Measurements from ENCODE around the gene TEC. TPM values are rescaled to one million over a fixed set of nuclear protein-coding genes. Genes with fewer than 3 reads are reported as not detected.

TEC gene
- total and polyA plus RNA-seq, 2 of the 8 experiments (the other 6 are each of a cell fraction or from before 2014, with no cell fraction given): 0.73 to 1.8 TPM

- Histone ChIP-seq H3K36me3 (ENCODE audit: control insufficient read depth in 2 of 4, insufficient read depth in 4 of 4, low read length in 3 of 4) (no peaks in the 10 kb centered on the region), H3K27me3 (replicated peaks in 1 of 4; ENCODE audit: control insufficient read depth in 3 of 4, extremely low read depth in 1 of 4, insufficient read depth in 3 of 4, low read length in 3 of 4) (no peaks in the 10 kb centered on the region), H2BK20ac (ENCODE audit: low read length) (no peak overlapping the region), H4K8ac (ENCODE audit: extremely low read depth, insufficient read depth, low read length) (no peak overlapping the region), H2AFZ (ENCODE audit: low read length) (no peak overlapping the region), H4K91ac (replicated peaks; ENCODE audit: insufficient read length, low read length) (no peak overlapping the region), H3K9me3 (ENCODE audit: insufficient read depth in 2 of 2, low read depth in 1 of 2, low read length in 1 of 2) (no peaks in the 10 kb centered on the region), H3K9ac (replicated peaks in 1 of 4; ENCODE audit: extremely low read depth in 1 of 4, low read depth in 3 of 4, low read length in 3 of 4) (no peak overlapping the region), H2BK5ac (ENCODE audit: low read depth, low read length) (no peak overlapping the region), H4K20me1 (replicated peaks in 1 of 2; ENCODE audit: control insufficient read depth in 1 of 2, insufficient read depth in 2 of 2, low read length in 2 of 2) (no peaks in the 10 kb centered on the region), H3K4me3 (ENCODE audit: extremely low read depth in 1 of 4, insufficient read depth in 2 of 4, low read depth in 3 of 4, low read length in 4 of 4) (no peak overlapping the region), H3K23ac (ENCODE audit: insufficient read length) (no peak overlapping the region), H2BK120ac (replicated peaks; ENCODE audit: low read depth, low read length) (no peak overlapping the region), H3K18ac (ENCODE audit: extremely low read depth, low read length) (no peak overlapping the region), H3K4ac (replicated peaks; ENCODE audit: insufficient read length, low read depth, low read length) (no peak overlapping the region), H3K56ac (replicated peaks; ENCODE audit: insufficient read length, low read depth, low read length) (no peak overlapping the region), H2AK5ac (ENCODE audit: low read depth, low read length) (no peak overlapping the region), H4K5ac (ENCODE audit: insufficient read length, low read depth, low read length) (no peak overlapping the region), H3K79me2 (ENCODE audit: control insufficient read depth in 1 of 2, insufficient read depth in 2 of 2, low read length in 2 of 2) (no peaks in the 10 kb centered on the region), H3K79me1 (ENCODE audit: low read depth, low read length) (no peaks in the 10 kb centered on the region), H2BK12ac (ENCODE audit: low read depth, low read length) (no peak overlapping the region), H2BK15ac (ENCODE audit: low read length) (no peak overlapping the region), H3K4me2 (ENCODE audit: insufficient read depth in 1 of 2, low read depth in 2 of 2, low read length in 2 of 2) (no peak overlapping the region), H3K14ac (ENCODE audit: insufficient read length) (no peak overlapping the region), H3K23me2 (ENCODE audit: low read depth, low read length) (no peaks in the 10 kb centered on the region), H3K4me1 (replicated peaks in 1 of 4; ENCODE audit: control insufficient read depth in 3 of 4, insufficient read depth in 4 of 4, low read length in 3 of 4) (no peaks in the 10 kb centered on the region), H3K27ac (ENCODE audit: low read depth, low read length) (no peak overlapping the region)
- DNase-seq (ENCODE audit: low read depth in 1 of 2, low spot score in 2 of 2) (no peak), FAIRE-seq (no peak)
- ChIA-PET POLR2A (ENCODE audit: partially characterized antibody) (no interaction called here), CTCF (ENCODE audit: partially characterized antibody) (interaction anchor here (0.7 to 1.4 kb wide), 2 partner anchors 8 to 16 kb away, joined by 3 read pairs; no protein-coding TSS in a partner anchor)
- 93% methylated on average over 5 of the region's 5 CpGs; no CpG with 5 or more reads in 1 of the 2 experiments for WGBS, 2 experiments (ENCODE audit: extremely low coverage in 1 of 2, insufficient coverage in 1 of 2, insufficient read length in 1 of 2, insufficient replicate concordance in 2 of 2, low coverage in 1 of 2, low lambda C conversion rate in 2 of 2, missing lambda C conversion rate in 1 of 2)
- TF ChIP-seq BRCA1 (IDR thresholded peaks at IDR 0.05; ENCODE audit: low read depth, low read length) (no peak), NRF1 (IDR thresholded peaks at IDR 0.05; ENCODE audit: low read depth, low read length) (no peak)
Observed at GRCh38 chr4:48307528-48307927, 37.9 kb upstream of the TEC start.

All from H1 (cell line).